Left colon (tissue), 2 donors: Measurements from ENCODE around the gene PSG7. TPM values are rescaled to one million over a fixed set of nuclear protein-coding genes. Genes with fewer than 3 reads are reported as not detected.
"Not testable (repeated sequence)": the region's sequence is repeated elsewhere in the genome, so short reads cannot be mapped to it uniquely, and the experiment has no call there.

Source experiments
- ATAC-seq: fragments of 200-7000 bp; cut with Tn5 transposase; one replicate; pipeline ENCODE4 v1.9.1; 2020; ENCODE audit warnings: mild to moderate bottlenecking, moderate library complexity
- DNase-seq, 2 donors: peaks; one replicate each; pipeline ENCODE4 v3.0.0-alpha.2; 2020
- intact Hi-C, 2 donors: fragments of 100-400 bp; cut with DNase I in 1 of 2; cut with micrococcal nuclease in 1 of 2; formaldehyde crosslinking; loops; one replicate each; pipeline versions ENCODE4 v1.11.2 to v1.14.0; 2022; cut with DNase I, micrococcal nuclease
- total RNA-seq, 2 donors: library from RNA; stranded (reverse); fragmentation: NEBNext Ultra II Directional; extraction: Animal tissue kit (Norgen Biotek cat#: 25700); gene quantifications; one replicate each; pipeline ENCODE4 v1.2.1, GENCODE V29; 2021
- donor health status: DM: no; HTN: no; CAD: no.
- donor health status: DM: yes; HTN: yes; CAD: no.

The PSG7 gene
- total RNA-seq, 2 donors from 2014 or later: not detected

- DNase-seq, intact Hi-C loops, ATAC-seq: not testable (repeated sequence)
Measured at GRCh38 chr19:42918377-42919069, 18.5 kb downstream of the PSG7 start.

- DNase-seq, ATAC-seq, intact Hi-C loops: not testable (repeated sequence)
Measured at GRCh38 chr19:42917634-42918033, 19.4 kb downstream of the PSG7 start, which contains the start of gene PSG6. PSG6 (minus strand) TSS chr19:42917894; CDS start chr19:42917792, 102 bp downstream.

- DNase-seq, ATAC-seq, intact Hi-C loops: not testable (repeated sequence)
Measured at GRCh38 chr19:42916931-42917330, 20.1 kb downstream of the PSG7 start.

GRCh38 chr19:42913516-42913915 lies 23.5 kb downstream of the PSG7 start:
- ATAC-seq, intact Hi-C loops, DNase-seq: not testable (repeated sequence)

GRCh38 chr19:42912941-42913340 lies 24.1 kb downstream of the PSG7 start:
- ATAC-seq, intact Hi-C loops, DNase-seq: not testable (repeated sequence)

- DNase-seq, intact Hi-C loops, ATAC-seq: not testable (repeated sequence)
Measured at GRCh38 chr19:42911731-42912130, 25.3 kb downstream of the PSG7 start.

GRCh38 chr19:42906162-42906561 lies 30.8 kb downstream of the PSG7 start:
- DNase-seq, ATAC-seq, intact Hi-C loops: not testable (repeated sequence)

- DNase-seq, intact Hi-C loops, ATAC-seq: not testable (repeated sequence)
Measured at GRCh38 chr19:42900561-42900960, 36.4 kb downstream of the PSG7 start.

- intact Hi-C loops, DNase-seq, ATAC-seq: not testable (repeated sequence)
Measured at GRCh38 chr19:42899674-42900073, 37.3 kb downstream of the PSG7 start.

- intact Hi-C loops, ATAC-seq, DNase-seq: not testable (repeated sequence)
Measured at GRCh38 chr19:42899110-42899509, 37.9 kb downstream of the PSG7 start.

- ATAC-seq, DNase-seq, intact Hi-C loops: not testable (repeated sequence)
Measured at GRCh38 chr19:42898656-42899055, 38.4 kb downstream of the PSG7 start.

GRCh38 chr19:42897729-42898128 lies 39.3 kb downstream of the PSG7 start:
- intact Hi-C loops, DNase-seq, ATAC-seq: not testable (repeated sequence)

GRCh38 chr19:42890446-42890845 lies 46.6 kb downstream of the PSG7 start:
- ATAC-seq, intact Hi-C loops, DNase-seq: not testable (repeated sequence)

- DNase-seq, intact Hi-C loops: not testable (repeated sequence)
Measured at GRCh38 chr19:42887876-42888445, 49.0 kb downstream of the PSG7 start.

GRCh38 chr19:42882730-42883129 lies 54.3 kb downstream of the PSG7 start:
- ATAC-seq, intact Hi-C loops, DNase-seq: not testable (repeated sequence)

More at GRCh38 chr19:42887876-42888445, 49.0 kb downstream of the PSG7 start:
- ATAC-seq: not testable (repeated sequence)

GRCh38 chr19:42882010-42882409 lies 55.0 kb downstream of the PSG7 start:
- DNase-seq, ATAC-seq, intact Hi-C loops: not testable (repeated sequence)

GRCh38 chr19:42881279-42881678 lies 55.7 kb downstream of the PSG7 start:
- DNase-seq, ATAC-seq, intact Hi-C loops: not testable (repeated sequence)

- ATAC-seq, intact Hi-C loops, DNase-seq: not testable (repeated sequence)
Measured at GRCh38 chr19:42880621-42881020, 56.4 kb downstream of the PSG7 start.

GRCh38 chr19:42879613-42880012 lies 57.4 kb downstream of the PSG7 start, which contains the start of gene PSG1:
PSG1 (minus strand) TSS chr19:42879713; CDS start chr19:42879581, 132 bp downstream.
- DNase-seq: no peak
- intact Hi-C loops: no loop called here
- ATAC-seq: no peak
